H9 (cell line): ENCODE data around the gene WDR89. TPM values are rescaled to one million over a fixed set of nuclear protein-coding genes. Genes with fewer than 3 reads are reported as not detected.

Experiments used
- DNase-seq: peaks from one replicate; pipeline ENCODE4 v3.0.0-alpha.2; 2017
- H2AFZ ChIP-seq: one replicate; pipeline ENCODE4 v1.6.1; 2013; ENCODE audit warnings: mild to moderate bottlenecking, low read length, control low read depth, moderate library complexity
- H2AK5ac ChIP-seq: 2 replicates; pipeline ENCODE4 v1.6.1; 2013; ENCODE audit warnings: low read length, control low read depth, mixed read lengths; ENCODE audit not compliant: insufficient read length
- H2BK120ac ChIP-seq: one replicate; pipeline ENCODE4 v1.6.1; 2013; ENCODE audit warnings: low read depth, mild to moderate bottlenecking, low read length, control low read depth, inconsistent platforms; ENCODE audit not compliant: poor library complexity, severe bottlenecking
- H2BK12ac ChIP-seq: 2 replicates; pipeline ENCODE4 v1.6.1; 2013; ENCODE audit warnings: low read length, control low read depth, mixed read lengths, low read depth; ENCODE audit not compliant: insufficient read length
- H2BK15ac ChIP-seq: 2 replicates; pipeline ENCODE4 v1.6.1; 2013; ENCODE audit warnings: low read depth, low read length, control low read depth
- H2BK20ac ChIP-seq: one replicate; pipeline ENCODE4 v1.6.1; 2013; ENCODE audit warnings: low read depth, mild to moderate bottlenecking, low read length, control low read depth, inconsistent platforms; ENCODE audit not compliant: poor library complexity, severe bottlenecking
- H2BK5ac ChIP-seq: 2 replicates; pipeline ENCODE4 v1.6.1; 2013; ENCODE audit warnings: low read length, control low read depth, mixed read lengths; ENCODE audit not compliant: insufficient read length
- H3K14ac ChIP-seq: 2 replicates; pipeline ENCODE4 v1.6.1; 2013; ENCODE audit warnings: low read length, control low read depth; ENCODE audit not compliant: insufficient read depth
- H3K18ac ChIP-seq: 2 replicates; pipeline ENCODE4 v1.6.1; 2013; ENCODE audit warnings: low read depth, mild to moderate bottlenecking, mixed read lengths, low read length, control low read depth; ENCODE audit not compliant: insufficient read length
- H3K23ac ChIP-seq: 2 replicates; pipeline ENCODE4 v1.6.1; 2013; ENCODE audit warnings: low read length, control low read depth, mixed read lengths, low read depth; ENCODE audit not compliant: insufficient read length
- H3K23me2 ChIP-seq: 2 replicates; pipeline ENCODE4 v1.6.1; 2013; ENCODE audit warnings: low read depth, mild to moderate bottlenecking, mixed read lengths, low read length, control low read depth; ENCODE audit not compliant: insufficient read length, poor library complexity, severe bottlenecking
- H3K27ac ChIP-seq: 2 replicates; pipeline ENCODE4 v1.5.1; 2013; ENCODE audit warnings: low read length, control low read depth, mixed read lengths, low read depth; ENCODE audit not compliant: insufficient read length
- H3K27me3 ChIP-seq: 2 replicates; pipeline ENCODE4 v1.6.1; 2013; ENCODE audit warnings: low read length, control low read depth, inconsistent platforms; ENCODE audit not compliant: insufficient read depth
- H3K4ac ChIP-seq: 2 replicates; pipeline ENCODE4 v1.6.1; 2013; ENCODE audit warnings: low read depth, mild to moderate bottlenecking, control low read depth, inconsistent platforms, low read length, moderate library complexity
- H3K4me1 ChIP-seq: 2 replicates; pipeline ENCODE4 v1.6.1; 2013; ENCODE audit warnings: low read length, control low read depth, inconsistent platforms; ENCODE audit not compliant: insufficient read depth
- H3K4me2 ChIP-seq: 2 replicates; pipeline ENCODE4 v1.6.1; 2013; ENCODE audit warnings: low read length, control low read depth, mixed read lengths; ENCODE audit not compliant: insufficient read length, insufficient read depth
- H3K56ac ChIP-seq: 2 replicates; pipeline ENCODE4 v1.6.1; 2013; ENCODE audit warnings: low read depth, mild to moderate bottlenecking, mixed read lengths, low read length, control low read depth; ENCODE audit not compliant: insufficient read length
- H3K79me1 ChIP-seq: 2 replicates; pipeline ENCODE4 v1.6.1; 2013; ENCODE audit warnings: low read depth, mild to moderate bottlenecking, moderate library complexity, low read length, control low read depth, inconsistent platforms; ENCODE audit not compliant: insufficient read depth, poor library complexity, severe bottlenecking
- H3K79me2 ChIP-seq: 2 replicates; pipeline ENCODE4 v1.6.1; 2013; ENCODE audit warnings: low read length, control low read depth, inconsistent platforms; ENCODE audit not compliant: insufficient read depth
- H3K9ac ChIP-seq: 2 replicates; pipeline ENCODE4 v1.6.1; 2013; ENCODE audit warnings: low read length, control low read depth, mixed read lengths; ENCODE audit not compliant: insufficient read length; ENCODE audit errors: extremely low read depth
- H3K9me3 ChIP-seq: one replicate; pipeline ENCODE4 v1.6.1; 2013; ENCODE audit warnings: low read depth, low read length, inconsistent platforms; ENCODE audit not compliant: control insufficient read depth
- H3T11ph ChIP-seq: one replicate; pipeline ENCODE4 v1.6.1; 2013; ENCODE audit warnings: mild to moderate bottlenecking, low read length, control low read depth, inconsistent platforms
- H4K20me1 ChIP-seq: one replicate; pipeline ENCODE4 v1.6.1; 2013; ENCODE audit not compliant: control insufficient read depth, insufficient read length, insufficient read depth
- H4K5ac ChIP-seq: 2 replicates; pipeline ENCODE4 v1.6.1; 2013; ENCODE audit warnings: low read depth, mild to moderate bottlenecking, mixed read lengths, low read length, control low read depth; ENCODE audit not compliant: insufficient read length
- H4K8ac ChIP-seq: replicated peaks from 2 replicates; pipeline ENCODE4 v1.6.1; 2013; ENCODE audit warnings: low read length, control low read depth, mixed read lengths, low read depth; ENCODE audit not compliant: insufficient read length
- H4K91ac ChIP-seq: 2 replicates; pipeline ENCODE4 v1.6.1; 2013; ENCODE audit warnings: low read depth, mild to moderate bottlenecking, moderate library complexity, mixed read lengths, low read length, control low read depth; ENCODE audit not compliant: insufficient read length
- H3K27ac Mint-ChIP-seq, 3 experiments: 2 replicates in 2 of 3; 3 replicates in 1 of 3; pipeline ENCODE4 v1.8.0; 2020 to 2021; ENCODE audit warnings: mixed read lengths in 3 of 3, mild to moderate bottlenecking in 1 of 3, moderate library complexity in 1 of 3
- H3K27me3 Mint-ChIP-seq: 2 replicates; pipeline ENCODE4 v1.8.0; 2021; ENCODE audit warnings: low read depth, mild to moderate bottlenecking, moderate library complexity, mixed read lengths
- H3K36me3 Mint-ChIP-seq, 3 experiments: 2 replicates in 2 of 3; 3 replicates in 1 of 3; pipeline ENCODE4 v1.8.0; 2020 to 2021; ENCODE audit warnings: low read depth in 3 of 3, mixed read lengths in 3 of 3; ENCODE audit not compliant: insufficient read depth in 1 of 3
- H3K4me1 Mint-ChIP-seq, 2 experiments: 2 replicates each; pipeline ENCODE4 v1.8.0; 2020; ENCODE audit warnings: mixed read lengths in 2 of 2
- H3K4me3 Mint-ChIP-seq, 2 experiments: 2 replicates in 1 of 2; 3 replicates in 1 of 2; pipeline ENCODE4 v1.8.0; 2020 to 2021; ENCODE audit warnings: mild to moderate bottlenecking in 2 of 2, mixed read lengths in 2 of 2, moderate library complexity in 1 of 2
- H3K9me3 Mint-ChIP-seq, 2 experiments: 2 replicates in 1 of 2; 3 replicates in 1 of 2; pipeline ENCODE4 v1.8.0; 2020; ENCODE audit warnings: mild to moderate bottlenecking in 2 of 2, mixed read lengths in 2 of 2, moderate library complexity in 1 of 2
- WGBS: extraction: QIAGEN DNeasy Blood & Tissue Kit; methylation state at CpG from one replicate; pipeline ENCODE4 v1.1.7; 2013; ENCODE audit warnings: missing lambda C conversion rate, low lambda C conversion rate, mixed read lengths; ENCODE audit not compliant: insufficient read length; ENCODE audit errors: extremely low coverage; 5-methylcytosine and 5-hydroxymethylcytosine counted together
- total RNA-seq: library from RNA; stranded (reverse); gene quantifications from 2 replicates; pipeline ENCODE4 v1.2.1, GENCODE V29; 2021
- TF ChIP-seq, protein P1 (sequence below): fragments of 200-600 bp; sonication (generic); conservative IDR thresholded peaks from 3 replicates; pipeline ENCODE4 v1.8.0; 2021; ENCODE audit warnings: antibody characterized with exemption, mild to moderate bottlenecking

WDR89 gene
- total RNA-seq, 1 experiment from 2014 or later, result 24.0 TPM

DNA sequence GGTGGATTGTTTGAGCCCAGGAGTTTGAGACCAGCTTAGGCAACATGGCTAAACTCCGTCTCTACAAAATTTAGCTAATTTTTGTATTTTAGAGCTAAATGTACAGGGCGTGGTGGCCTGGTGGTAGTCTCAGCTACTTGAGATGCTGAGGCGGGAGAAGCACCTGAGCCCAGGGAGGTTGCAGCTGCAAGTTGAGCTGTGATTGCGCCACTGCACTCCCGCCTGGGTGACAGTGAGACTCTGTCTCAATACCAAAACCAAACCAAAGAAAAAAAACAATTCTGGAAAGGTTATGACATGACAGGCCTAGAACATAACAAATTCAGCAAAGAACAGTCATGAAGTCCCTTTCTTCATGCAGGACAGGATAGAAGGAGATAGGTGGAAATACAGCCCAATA, 25.7 kb downstream of the WDR89 start:
- TF ChIP-seq, protein P1, sequence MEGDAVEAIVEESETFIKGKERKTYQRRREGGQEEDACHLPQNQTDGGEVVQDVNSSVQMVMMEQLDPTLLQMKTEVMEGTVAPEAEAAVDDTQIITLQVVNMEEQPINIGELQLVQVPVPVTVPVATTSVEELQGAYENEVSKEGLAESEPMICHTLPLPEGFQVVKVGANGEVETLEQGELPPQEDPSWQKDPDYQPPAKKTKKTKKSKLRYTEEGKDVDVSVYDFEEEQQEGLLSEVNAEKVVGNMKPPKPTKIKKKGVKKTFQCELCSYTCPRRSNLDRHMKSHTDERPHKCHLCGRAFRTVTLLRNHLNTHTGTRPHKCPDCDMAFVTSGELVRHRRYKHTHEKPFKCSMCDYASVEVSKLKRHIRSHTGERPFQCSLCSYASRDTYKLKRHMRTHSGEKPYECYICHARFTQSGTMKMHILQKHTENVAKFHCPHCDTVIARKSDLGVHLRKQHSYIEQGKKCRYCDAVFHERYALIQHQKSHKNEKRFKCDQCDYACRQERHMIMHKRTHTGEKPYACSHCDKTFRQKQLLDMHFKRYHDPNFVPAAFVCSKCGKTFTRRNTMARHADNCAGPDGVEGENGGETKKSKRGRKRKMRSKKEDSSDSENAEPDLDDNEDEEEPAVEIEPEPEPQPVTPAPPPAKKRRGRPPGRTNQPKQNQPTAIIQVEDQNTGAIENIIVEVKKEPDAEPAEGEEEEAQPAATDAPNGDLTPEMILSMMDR, result no peak

More for the DNA sequence above, 25.7 kb downstream of the WDR89 start:
- peaks cover 15% of the 10 kb centered on the region for H3K79me1 ChIP-seq
- H3T11ph ChIP-seq, result no peak overlapping the region
- H2AK5ac ChIP-seq, result no peak overlapping the region
- Mint-ChIP-seq H3K9me3 (no peaks in the 10 kb centered on the region), H3K36me3 (peaks cover 4 to 17% (median 14%) of the 10 kb centered on the region in 3 experiments; a peak in 5 of 7 replicates), H3K4me1 (peaks cover 4 to 5% of the 10 kb centered on the region in 2 experiments), H3K27me3 (no peaks in the 10 kb centered on the region), H3K27ac (peak overlapping the region in 1 of 3 experiments; percentile 83; a peak in 3 of 7 replicates), H3K4me3 (no peak overlapping the region)
- H3K79me2 ChIP-seq, result peaks cover 6% of the 10 kb centered on the region; the same call in 1 of the 2 replicates
- no peaks in the 10 kb centered on the region for H3K23me2 ChIP-seq
- no peak overlapping the region for H2BK12ac ChIP-seq
- no peak overlapping the region for H2BK15ac ChIP-seq
- no peaks in the 10 kb centered on the region for H4K20me1 ChIP-seq
- no peak overlapping the region for H2BK20ac ChIP-seq
- no peak overlapping the region for H3K4me2 ChIP-seq
- H3K14ac ChIP-seq, result no peak overlapping the region
- no peak overlapping the region for H2BK120ac ChIP-seq
- H3K23ac ChIP-seq, result no peak overlapping the region
- no peaks in the 10 kb centered on the region for H3K9me3 ChIP-seq
- H3K27ac ChIP-seq, result no peak overlapping the region
- H4K8ac ChIP-seq, result no peak overlapping the region
- no peak overlapping the region for H3K4ac ChIP-seq
- H3K18ac ChIP-seq, result no peak overlapping the region
- H2AFZ ChIP-seq, result no peak overlapping the region
- no peak overlapping the region for H3K9ac ChIP-seq
- WGBS, result no CpG with 5 or more reads among the region's 5 CpGs
- H3K56ac ChIP-seq, result no peak overlapping the region
- no peak for DNase-seq
- H2BK5ac ChIP-seq, result peak overlapping the region; percentile 72
- H3K4me1 ChIP-seq, result no peaks in the 10 kb centered on the region
- H3K27me3 ChIP-seq, result no peaks in the 10 kb centered on the region
- no peak overlapping the region for H4K5ac ChIP-seq
- no peak overlapping the region for H4K91ac ChIP-seq
